K562 (cell line): ENCODE data around the gene GJC2.

Source experiments
- BMI1 ChIP-seq: fragments of 150-350 bp; IDR thresholded peaks from 2 replicates; pipeline ENCODE4 v1.6.1; 2014; ENCODE audit warnings: low read length
- CEBPB ChIP-seq: fragments of 450-650 bp; IDR thresholded peaks from 2 replicates; pipeline ENCODE4 v1.6.1; 2016; ENCODE audit warnings: missing genetic modification characterization, missing compliant biosample characterization
- E2F8 ChIP-seq: fragments of 450-650 bp; IDR thresholded peaks from 2 replicates; pipeline ENCODE4 v1.7.1; 2018; ENCODE audit warnings: mild to moderate bottlenecking, low read depth; ENCODE audit not compliant: partially characterized antibody
- ELF1 ChIP-seq: fragments of 200-800 bp; sonication (Bioruptor generic); IDR thresholded peaks from 2 replicates; pipeline ENCODE4 v1.6.1; 2016; ENCODE audit warnings: missing genetic modification characterization, missing compliant biosample characterization
- HDGF ChIP-seq: fragments of 450-650 bp; IDR thresholded peaks from 2 replicates; pipeline ENCODE4 v1.6.1; 2016
- ILK ChIP-seq: fragments of 450-650 bp; IDR thresholded peaks from 2 replicates; pipeline ENCODE4 v1.6.1; 2016; ENCODE audit warnings: missing genetic modification characterization, low read depth, mild to moderate bottlenecking, missing compliant biosample characterization, moderate library complexity, borderline replicate concordance
- SMC3 ChIP-seq: conservative IDR thresholded peaks from 2 replicates; pipeline ENCODE4 v1.6.1; 2011; ENCODE audit warnings: low read depth, low read length, improper control_type of control experiment; ENCODE audit not compliant: insufficient read depth
- ZBTB33 ChIP-seq: sonication (generic); formaldehyde crosslinking; IDR thresholded peaks from 2 replicates; pipeline ENCODE4 v1.8.1; 2023; ENCODE audit warnings: mild to moderate bottlenecking, missing genetic modification reagents
- ZNF134 ChIP-seq: fragments of 250-450 bp; sonication (Bioruptor Pico); conservative IDR thresholded peaks from 2 replicates; pipeline ENCODE4 v1.4.0; 2020
- ZZZ3 ChIP-seq: fragments of 450-650 bp; IDR thresholded peaks from 2 replicates; pipeline ENCODE4 v1.6.1; 2016; ENCODE audit warnings: antibody characterized with exemption, mild to moderate bottlenecking, moderate library complexity

DNA sequence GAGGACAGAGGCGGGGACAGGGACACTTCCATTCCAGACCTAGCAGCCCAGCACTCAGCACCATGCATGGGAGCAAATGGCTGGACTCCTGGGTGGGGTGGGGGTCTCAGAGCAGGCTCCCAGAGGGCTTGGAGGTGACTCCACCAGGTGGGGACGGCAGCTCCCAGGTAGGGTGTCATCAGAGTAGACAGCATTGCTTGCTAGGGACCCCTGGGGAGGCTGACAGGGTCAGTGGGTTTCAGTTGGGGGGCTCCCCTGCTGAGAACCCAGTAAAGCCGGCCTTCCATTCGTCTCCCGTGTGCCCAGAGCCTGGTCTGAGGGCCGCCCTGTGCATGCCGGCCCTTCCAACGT is 4.8 kb upstream of the GJC2 start:
- TF ChIP-seq ILK (no peak), CEBPB (tag) (no peak), ZNF134 (CRISPR knock-in tag) (no peak), E2F8 (no peak), HDGF (no peak), BMI1 (no peak), ELF1 (tag) (no peak), ZBTB33 (CRISPR knock-in tag) (no peak), SMC3 (no peak), ZZZ3 (no peak)
